ENCODE measurements around the gene HIVEP1. TPM values are rescaled to one million over a fixed set of nuclear protein-coding genes. Genes with fewer than 3 reads are reported as not detected.
"Not testable (repeated sequence)": the region's sequence is repeated elsewhere in the genome, so short reads cannot be mapped to it uniquely, and the experiment has no call there.

HIVEP1 gene
- total RNA-seq, 1 experiment from 2014 or later = 17.9 TPM

GRCh38 chr6:12083763-12084162 is 71.7 kb downstream of the HIVEP1 start:
- DNase-seq (ENCODE audit: low read depth) = no peak

GRCh38 chr6:12084681-12085080 is 72.6 kb downstream of the HIVEP1 start:
- no peak for DNase-seq (ENCODE audit: low read depth)

GRCh38 chr6:12088531-12088930 is 76.4 kb downstream of the HIVEP1 start:
- DNase-seq (ENCODE audit: low read depth) = no peak

- DNase-seq (ENCODE audit: low read depth) = no peak
These were observed 78.6 kb downstream of the HIVEP1 start for GRCh38 chr6:12090714-12091113.

- no peak for DNase-seq (ENCODE audit: low read depth)
These were observed 80.7 kb downstream of the HIVEP1 start for GRCh38 chr6:12092762-12093161.

- no peak for DNase-seq (ENCODE audit: low read depth)
These were observed 82.6 kb downstream of the HIVEP1 start for GRCh38 chr6:12094689-12095088.

GRCh38 chr6:12096342-12096741 is 84.2 kb downstream of the HIVEP1 start:
- DNase-seq (ENCODE audit: low read depth) = no peak

- DNase-seq (ENCODE audit: low read depth) = no peak
These were observed 85.7 kb downstream of the HIVEP1 start for GRCh38 chr6:12097791-12098190.

GRCh38 chr6:12099623-12100338 is 87.7 kb downstream of the HIVEP1 start:
- DNase-seq (ENCODE audit: low read depth) = no peak

- DNase-seq (ENCODE audit: low read depth) = no peak
These were observed 88.9 kb downstream of the HIVEP1 start for GRCh38 chr6:12101048-12101447.

GRCh38 chr6:12101653-12102312 is 89.7 kb downstream of the HIVEP1 start:
- no peak for DNase-seq (ENCODE audit: low read depth)

GRCh38 chr6:12102350-12102749 is 90.2 kb downstream of the HIVEP1 start:
- DNase-seq (ENCODE audit: low read depth) = no peak

GRCh38 chr6:12103158-12103557 is 91.0 kb downstream of the HIVEP1 start:
- DNase-seq (ENCODE audit: low read depth) = no peak

GRCh38 chr6:12105271-12105670 is 93.2 kb downstream of the HIVEP1 start:
- no peak for DNase-seq (ENCODE audit: low read depth)

- not testable (repeated sequence) for DNase-seq (ENCODE audit: low read depth)
These were observed 96.3 kb downstream of the HIVEP1 start for GRCh38 chr6:12108376-12108775.

GRCh38 chr6:12110523-12111362 is 98.6 kb downstream of the HIVEP1 start:
- DNase-seq (ENCODE audit: low read depth) = no peak

GRCh38 chr6:12111363-12111670 is 99.2 kb downstream of the HIVEP1 start:
- no peak for DNase-seq (ENCODE audit: low read depth)

- peak; percentile 39 for DNase-seq (ENCODE audit: low read depth)
These were observed 100.6 kb downstream of the HIVEP1 start for GRCh38 chr6:12112540-12113189.

GRCh38 chr6:12113190-12113577 is 101.1 kb downstream of the HIVEP1 start:
- DNase-seq (ENCODE audit: low read depth) = peak; percentile 79

GRCh38 chr6:12114055-12114503 is 102.0 kb downstream of the HIVEP1 start:
- no peak for DNase-seq (ENCODE audit: low read depth)

- no peak for DNase-seq (ENCODE audit: low read depth)
These were observed 102.9 kb downstream of the HIVEP1 start for GRCh38 chr6:12115001-12115400.

GRCh38 chr6:12115492-12115891 is 103.4 kb downstream of the HIVEP1 start:
- DNase-seq (ENCODE audit: low read depth) = no peak

All from RPMI7951 (cell line).